Osteoblast (primary cell): ENCODE results near the gene ADGRD2. TPM values are rescaled to one million over a fixed set of nuclear protein-coding genes. Genes with fewer than 3 reads are reported as not detected.
A peak's percentile ranks its signal among the peaks of the same experiment; 100 is the strongest.

Source experiments
- DNase-seq: peaks from one replicate; pipeline ENCODE4 v3.0.0; 2011; ENCODE audit warnings: low spot score, mixed read lengths; ENCODE audit not compliant: insufficient read length; ENCODE audit errors: missing footprints
- H2AFZ ChIP-seq: 2 replicates; pipeline ENCODE4 v1.6.0; 2011; ENCODE audit warnings: mild to moderate bottlenecking, low read length
- H3K27ac ChIP-seq: 2 replicates; pipeline ENCODE4 v1.5.1; 2011; ENCODE audit warnings: mild to moderate bottlenecking, low read depth, low read length, moderate library complexity
- H3K27me3 ChIP-seq: 2 replicates; pipeline ENCODE4 v1.6.0; 2012; ENCODE audit warnings: mild to moderate bottlenecking, control low read depth, inconsistent platforms, low read length, moderate library complexity; ENCODE audit not compliant: insufficient read depth
- H3K36me3 ChIP-seq: 2 replicates; pipeline ENCODE4 v1.5.1; 2011; ENCODE audit warnings: mild to moderate bottlenecking, low read length, control low read depth, moderate library complexity; ENCODE audit not compliant: insufficient read depth
- H3K4me1 ChIP-seq: 2 replicates; pipeline ENCODE4 v1.5.1; 2011; ENCODE audit warnings: mild to moderate bottlenecking, low read length, control low read depth, moderate library complexity; ENCODE audit not compliant: insufficient read depth
- H3K4me2 ChIP-seq: 2 replicates; pipeline ENCODE4 v1.6.0; 2011; ENCODE audit warnings: mild to moderate bottlenecking, low read length; ENCODE audit not compliant: insufficient read depth
- H3K4me3 ChIP-seq: fragments of 200-600 bp; sonication (generic); 3 replicates; pipeline ENCODE4 v1.5.1; 2012; ENCODE audit warnings: mild to moderate bottlenecking, low read length, inconsistent platforms; ENCODE audit not compliant: insufficient read depth
- H3K79me2 ChIP-seq: 2 replicates; pipeline ENCODE4 v1.6.0; 2012; ENCODE audit warnings: mild to moderate bottlenecking, low read length, control low read depth, inconsistent platforms; ENCODE audit not compliant: insufficient read depth
- H3K9me3 ChIP-seq: 2 replicates; pipeline ENCODE4 v1.5.1; 2011; ENCODE audit warnings: low read depth, low read length, control low read depth
- H4K20me1 ChIP-seq: 2 replicates; pipeline ENCODE4 v1.6.0; 2012; ENCODE audit warnings: mild to moderate bottlenecking, low read length, control low read depth; ENCODE audit not compliant: insufficient read depth
- CTCF ChIP-seq: IDR thresholded peaks from 2 replicates; pipeline ENCODE4 v1.5.1; 2011; ENCODE audit warnings: mild to moderate bottlenecking, low read depth, low read length, moderate library complexity; ENCODE audit errors: extremely low read depth
- total RNA-seq: library from RNA; depleted of rRNA; stranded (reverse); fragments of >200 nt; gene quantifications from 2 replicates; pipeline ENCODE4 v1.2.3, GENCODE V29; 2012

The ADGRD2 gene
- total RNA-seq, 1 donor = not detected

GRCh38 chr9:124527781-124528180, 77.5 kb downstream of the ADGRD2 start:
- DNase-seq = peak; percentile 57
- Histone ChIP-seq H3K9me3 (no peaks in the 10 kb centered on the region), H3K4me3 (no peak overlapping the region), H2AFZ (no peak overlapping the region), H4K20me1 (no peaks in the 10 kb centered on the region), H3K27ac (no peak overlapping the region), H3K36me3 (no peaks in the 10 kb centered on the region), H3K79me2 (no peaks in the 10 kb centered on the region), H3K4me1 (no peaks in the 10 kb centered on the region), H3K27me3 (peaks cover 12% of the 10 kb centered on the region), H3K4me2 (no peak overlapping the region)
- TF ChIP-seq CTCF = no peak

Other genes starting within 250 kb of the ADGRD2 start
- gene NEK6, start 192.5 kb upstream of the ADGRD2 start, total RNA-seq = 128 and 130 TPM in 2 replicates
- 136 and 138 TPM in 2 replicates for gene PSMB7, start 35.0 kb upstream of the ADGRD2 start, total RNA-seq
- not detected in 2 replicates for gene NR5A1, start 56.9 kb downstream of the ADGRD2 start, total RNA-seq